ENCODE measurements around the gene CPED1.
"Not testable (repeated sequence)": the region's sequence is repeated elsewhere in the genome, so short reads cannot be mapped to it uniquely, and the experiment has no call there.

The CPED1 gene

GRCh38 chr7:121301446-121302213, 313.1 kb downstream of the CPED1 start:
- DNase-seq = no peak

- no peak for DNase-seq
These were observed 313.8 kb downstream of the CPED1 start for GRCh38 chr7:121302214-121302745.

- DNase-seq = no peak
These were observed 315.1 kb downstream of the CPED1 start for GRCh38 chr7:121303422-121304101.

- no peak for DNase-seq
These were observed 315.7 kb downstream of the CPED1 start for GRCh38 chr7:121304102-121304658.

GRCh38 chr7:121305109-121305508, 316.6 kb downstream of the CPED1 start:
- no peak for DNase-seq

GRCh38 chr7:121306565-121306964, 318.1 kb downstream of the CPED1 start:
- no peak for DNase-seq

GRCh38 chr7:121307021-121307574, 318.6 kb downstream of the CPED1 start:
- DNase-seq = no peak

GRCh38 chr7:121313220-121313792, 324.8 kb downstream of the CPED1 start:
- DNase-seq = no peak

- no peak for DNase-seq
These were observed 325.5 kb downstream of the CPED1 start for GRCh38 chr7:121313793-121314676.

- DNase-seq = not testable (repeated sequence)
These were observed 326.7 kb downstream of the CPED1 start for GRCh38 chr7:121315170-121315569.

- DNase-seq = no peak
These were observed 333.9 kb downstream of the CPED1 start for GRCh38 chr7:121322460-121322859.

GRCh38 chr7:121323515-121324302, 335.2 kb downstream of the CPED1 start:
- DNase-seq = no peak

- no peak for DNase-seq
These were observed 339.2 kb downstream of the CPED1 start for GRCh38 chr7:121327671-121328070.

- DNase-seq = no peak
These were observed 340.1 kb downstream of the CPED1 start, which contains the start of gene WNT16 for GRCh38 chr7:121328508-121329190. Gene WNT16, plus strand, starts transcription at chr7:121329000. Its CDS starts 293 bp downstream, at chr7:121329293.

GRCh38 chr7:121329191-121330052, 340.9 kb downstream of the CPED1 start:
- no peak for DNase-seq

GRCh38 chr7:121330053-121330833, 341.7 kb downstream of the CPED1 start:
- DNase-seq = no peak

- DNase-seq = no peak
These were observed 342.5 kb downstream of the CPED1 start for GRCh38 chr7:121331048-121331447.

GRCh38 chr7:121331574-121331973, 343.1 kb downstream of the CPED1 start:
- DNase-seq = no peak

- no peak for DNase-seq
These were observed 345.9 kb downstream of the CPED1 start for GRCh38 chr7:121334376-121334775.

Measured in CD4-positive, alpha-beta T cell treated with Interleukin-17A for 1 hour (primary cell).